Measurements from ENCODE around the gene PRRC1.

PRRC1 gene

GRCh38 chr5:127574852-127575679 lies 57.6 kb downstream of the PRRC1 start:
- no peak for DNase-seq (ENCODE audit: low read depth in 2 of 3, low spot score in 1 of 3)

- DNase-seq (ENCODE audit: low read depth in 2 of 3, low spot score in 1 of 3), result no peak
These were observed 60.0 kb downstream of the PRRC1 start for GRCh38 chr5:127577458-127577857.

GRCh38 chr5:127580731-127581130 lies 63.3 kb downstream of the PRRC1 start:
- DNase-seq (ENCODE audit: low read depth in 2 of 3, low spot score in 1 of 3), result no peak

GRCh38 chr5:127581450-127581849 lies 64.0 kb downstream of the PRRC1 start:
- no peak for DNase-seq (ENCODE audit: low read depth in 2 of 3, low spot score in 1 of 3)

- DNase-seq (ENCODE audit: low read depth in 2 of 3, low spot score in 1 of 3), result no peak
These were observed 65.4 kb downstream of the PRRC1 start for GRCh38 chr5:127582773-127583370.

- DNase-seq (ENCODE audit: low read depth in 2 of 3, low spot score in 1 of 3), result no peak
These were observed 66.4 kb downstream of the PRRC1 start for GRCh38 chr5:127583866-127584265.

- no peak for DNase-seq (ENCODE audit: low read depth in 2 of 3, low spot score in 1 of 3)
These were observed 68.2 kb downstream of the PRRC1 start for GRCh38 chr5:127585661-127586060.

- DNase-seq (ENCODE audit: low read depth in 2 of 3, low spot score in 1 of 3), result no peak
These were observed 68.8 kb downstream of the PRRC1 start for GRCh38 chr5:127586066-127586770.

- DNase-seq (ENCODE audit: low read depth in 2 of 3, low spot score in 1 of 3), result no peak
These were observed 69.4 kb downstream of the PRRC1 start for GRCh38 chr5:127586811-127587210.

GRCh38 chr5:127587246-127587917 lies 69.9 kb downstream of the PRRC1 start:
- no peak for DNase-seq (ENCODE audit: low read depth in 2 of 3, low spot score in 1 of 3)

- no peak for DNase-seq (ENCODE audit: low read depth in 2 of 3, low spot score in 1 of 3)
These were observed 70.9 kb downstream of the PRRC1 start for GRCh38 chr5:127588368-127588767.

- DNase-seq (ENCODE audit: low read depth in 2 of 3, low spot score in 1 of 3), result no peak
These were observed 72.0 kb downstream of the PRRC1 start for GRCh38 chr5:127589309-127590030.

GRCh38 chr5:127590156-127590722 lies 72.8 kb downstream of the PRRC1 start:
- no peak for DNase-seq (ENCODE audit: low read depth in 2 of 3, low spot score in 1 of 3)

- no peak for DNase-seq (ENCODE audit: low read depth in 2 of 3, low spot score in 1 of 3)
These were observed 78.3 kb downstream of the PRRC1 start for GRCh38 chr5:127595484-127596368.

- no peak for DNase-seq (ENCODE audit: low read depth in 2 of 3, low spot score in 1 of 3)
These were observed 79.1 kb downstream of the PRRC1 start for GRCh38 chr5:127596501-127596900.

- DNase-seq (ENCODE audit: low read depth in 2 of 3, low spot score in 1 of 3), result no peak
These were observed 81.9 kb downstream of the PRRC1 start for GRCh38 chr5:127599320-127599719.

GRCh38 chr5:127599847-127600246 lies 82.4 kb downstream of the PRRC1 start:
- no peak for DNase-seq (ENCODE audit: low read depth in 2 of 3, low spot score in 1 of 3)

- DNase-seq (ENCODE audit: low read depth in 2 of 3, low spot score in 1 of 3), result no peak
These were observed 83.7 kb downstream of the PRRC1 start for GRCh38 chr5:127601111-127601510.

- no peak for DNase-seq (ENCODE audit: low read depth in 2 of 3, low spot score in 1 of 3)
These were observed 84.2 kb downstream of the PRRC1 start for GRCh38 chr5:127601601-127602000.

- DNase-seq (ENCODE audit: low read depth in 2 of 3, low spot score in 1 of 3), result no peak
These were observed 85.0 kb downstream of the PRRC1 start for GRCh38 chr5:127602481-127602880.

All from stimulated activated CD4-positive, alpha-beta T cell treated with anti-CD3 and anti-CD28 coated beads, Interleukin-12 subunit alpha, Interleukin-12 subunit beta, amount 100 ng/mL, for 48 hours (primary cell).